Body of pancreas (tissue), 4 donors: ENCODE data around the gene PTPRS. TPM values are rescaled to one million over a fixed set of nuclear protein-coding genes. Genes with fewer than 3 reads are reported as not detected.

Experiments
- ATAC-seq: fragments of 150-250 bp; one replicate; pipeline ENCODE4 v1.9.1; 2016
- DNase-seq, 4 donors: peaks; one replicate each; pipeline ENCODE4 v3.0.0-alpha.2; 2019
- H3K27ac ChIP-seq, 4 donors: fragments of 200-600 bp; sonication (generic); 1 replicate in 3 of 4; 2 replicates in 1 of 4; pipeline versions ENCODE4 v1.5.1 to v1.6.1; 2016 to 2019; ENCODE audit warnings: mild to moderate bottlenecking in 1 of 4, mixed read lengths in 1 of 4, moderate library complexity in 1 of 4
- H3K27me3 ChIP-seq, 2 donors: fragments of 200-600 bp; sonication (generic); one replicate each; pipeline ENCODE4 v1.6.0; 2016; ENCODE audit warnings: mild to moderate bottlenecking in 1 of 2
- H3K36me3 ChIP-seq, 2 donors: fragments of 200-600 bp; sonication (generic); replicated peaks in 1 of 2; 2 replicates each; pipeline ENCODE4 v1.5.1; 2016; ENCODE audit warnings: low read depth in 2 of 2; ENCODE audit not compliant: insufficient read depth in 1 of 2
- H3K4me1 ChIP-seq: fragments of 200-600 bp; sonication (generic); one replicate; pipeline ENCODE4 v1.6.0; 2016
- H3K4me3 ChIP-seq, 2 donors: fragments of 200-600 bp; sonication (generic); 1 replicate in 1 of 2; 2 replicates in 1 of 2; pipeline ENCODE4 v1.5.1; 2016 to 2019
- H3K9me3 ChIP-seq, 3 donors: fragments of 200-600 bp; sonication (generic); 1 replicate in 2 of 3; 2 replicates in 1 of 3; pipeline ENCODE4 v1.5.1; 2016
- POLR2A ChIP-seq, 3 donors: fragments of 450-650 bp; IDR thresholded peaks; one replicate each; pipeline ENCODE4 v1.6.1; 2016; ENCODE audit warnings: antibody characterized with exemption in 3 of 3, mild to moderate bottlenecking in 2 of 3
- WGBS, 2 donors: methylation state at CpG; one replicate each; pipeline ENCODE4 v1.1.5; 2017; 5-methylcytosine and 5-hydroxymethylcytosine counted together
- intact Hi-C: fragments of 100-400 bp; cut with DNase I; formaldehyde crosslinking; loops from one replicate; pipeline ENCODE4 v1.15.1; 2023
- total RNA-seq, 2 donors: library from RNA; depleted of rRNA; stranded (reverse); fragments of >200 nt; gene quantifications; one replicate each; pipeline ENCODE4 v1.1.0, GENCODE V29; 2016
- TF ChIP-seq, protein P1 (sequence below), 7 experiments: fragments of 450-650 bp in 4 of 7; fragments of 200-600 bp in 3 of 7; sonication (generic) in 3 of 7; IDR thresholded peaks; one replicate each; pipeline ENCODE4 v1.5.1; 2016 to 2019; ENCODE audit warnings: antibody characterized with exemption in 7 of 7

PTPRS gene
- total RNA-seq, 2 donors from 2014 or later: 133 to 139 TPM

DNA sequence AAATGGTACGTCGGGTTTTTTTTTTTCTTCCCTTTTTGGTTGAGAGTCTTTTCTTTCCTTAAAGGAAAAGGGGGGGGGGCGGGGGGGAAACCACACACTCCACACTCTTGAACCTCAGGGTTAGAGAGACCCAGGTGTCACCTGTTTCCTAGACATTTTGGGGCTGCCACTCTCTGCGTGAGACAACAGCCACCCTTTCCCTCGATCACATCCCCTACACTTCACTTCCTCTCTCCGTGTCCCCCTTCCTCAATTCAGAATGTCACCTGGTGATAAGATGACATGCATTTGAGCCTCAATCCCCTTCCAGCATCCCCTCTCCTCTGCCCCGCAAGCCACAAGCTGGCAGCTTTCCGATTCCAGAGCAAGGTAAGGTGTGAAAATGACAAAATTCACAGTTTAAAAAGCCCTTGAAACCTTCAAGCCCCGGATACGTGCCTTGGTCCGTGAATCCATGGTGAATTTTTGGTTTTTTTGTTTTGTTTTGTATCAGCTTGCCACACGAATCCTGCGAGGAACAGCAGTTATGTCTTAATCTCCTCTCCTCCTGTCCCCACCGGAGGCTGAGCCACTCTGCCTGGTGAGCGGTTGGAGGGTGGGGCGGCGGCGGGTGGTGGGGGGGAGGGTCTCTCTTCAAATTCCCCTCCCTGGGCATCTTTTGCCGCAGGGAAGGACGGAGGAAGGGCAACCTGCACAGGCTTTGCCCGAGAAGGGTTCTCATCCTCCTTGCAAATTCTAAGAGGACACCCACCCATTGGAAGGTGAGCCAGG is 4.2 kb downstream of the PTPRS start:
- intact Hi-C loops: no loop called here
- 10 to 19% methylated on average over 17 to 21 of the region's 21 CpGs for WGBS, 2 donors
- no peak overlapping the region for H3K4me3 ChIP-seq
- peaks cover 18% of the 10 kb centered on the region for H3K4me1 ChIP-seq
- no peaks in the 10 kb centered on the region for H3K36me3 ChIP-seq
- no peak for DNase-seq
- peaks cover 0 to 26% of the 10 kb centered on the region in 2 donors for H3K27me3 ChIP-seq
- no peak for TF ChIP-seq POLR2A (IDR thresholded peaks at IDR 0.05)
- TF ChIP-seq, protein P1, sequence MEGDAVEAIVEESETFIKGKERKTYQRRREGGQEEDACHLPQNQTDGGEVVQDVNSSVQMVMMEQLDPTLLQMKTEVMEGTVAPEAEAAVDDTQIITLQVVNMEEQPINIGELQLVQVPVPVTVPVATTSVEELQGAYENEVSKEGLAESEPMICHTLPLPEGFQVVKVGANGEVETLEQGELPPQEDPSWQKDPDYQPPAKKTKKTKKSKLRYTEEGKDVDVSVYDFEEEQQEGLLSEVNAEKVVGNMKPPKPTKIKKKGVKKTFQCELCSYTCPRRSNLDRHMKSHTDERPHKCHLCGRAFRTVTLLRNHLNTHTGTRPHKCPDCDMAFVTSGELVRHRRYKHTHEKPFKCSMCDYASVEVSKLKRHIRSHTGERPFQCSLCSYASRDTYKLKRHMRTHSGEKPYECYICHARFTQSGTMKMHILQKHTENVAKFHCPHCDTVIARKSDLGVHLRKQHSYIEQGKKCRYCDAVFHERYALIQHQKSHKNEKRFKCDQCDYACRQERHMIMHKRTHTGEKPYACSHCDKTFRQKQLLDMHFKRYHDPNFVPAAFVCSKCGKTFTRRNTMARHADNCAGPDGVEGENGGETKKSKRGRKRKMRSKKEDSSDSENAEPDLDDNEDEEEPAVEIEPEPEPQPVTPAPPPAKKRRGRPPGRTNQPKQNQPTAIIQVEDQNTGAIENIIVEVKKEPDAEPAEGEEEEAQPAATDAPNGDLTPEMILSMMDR (IDR thresholded peaks at IDR 0.05): no peak
- no peak for ATAC-seq
- no peak overlapping the region for H3K27ac ChIP-seq
- no peaks in the 10 kb centered on the region for H3K9me3 ChIP-seq

- Histone ChIP-seq H3K4me1 (peaks cover 15% of the 10 kb centered on the region), H3K9me3 (no peaks in the 10 kb centered on the region), H3K4me3 (no peak overlapping the region), H3K27me3 (peaks cover 0 to 26% of the 10 kb centered on the region in 2 donors), H3K27ac (no peak overlapping the region), H3K36me3 (no peaks in the 10 kb centered on the region)
- no peak for TF ChIP-seq POLR2A (IDR thresholded peaks at IDR 0.05)
- TF ChIP-seq, protein P1 (IDR thresholded peaks at IDR 0.05): no peak
- 54 to 57% methylated on average over 15 of the region's 15 CpGs for WGBS, 2 donors
- DNase-seq (no peak), ATAC-seq (no peak)
- intact Hi-C loops: no loop called here
Observed at GRCh38 chr19:5335593-5335992, 5.0 kb downstream of the PTPRS start.

GRCh38 chr19:5334824-5335500 is 5.7 kb downstream of the PTPRS start:
- TF ChIP-seq, protein P1 (IDR thresholded peaks at IDR 0.05): no peak
- no peak for TF ChIP-seq POLR2A (IDR thresholded peaks at IDR 0.05)
- peaks cover 14% of the 10 kb centered on the region for H3K4me1 ChIP-seq
- ATAC-seq (no peak), DNase-seq (no peak)
- WGBS, 2 donors: 78 to 79% methylated on average over 27 to 31 of the region's 32 CpGs
- intact Hi-C loops: no loop called here
- no peaks in the 10 kb centered on the region for H3K9me3 ChIP-seq
- no peaks in the 10 kb centered on the region for H3K36me3 ChIP-seq
- H3K27me3 ChIP-seq: peaks cover 0 to 26% of the 10 kb centered on the region in 2 donors
- H3K4me3 ChIP-seq: no peak overlapping the region
- no peak overlapping the region for H3K27ac ChIP-seq

GRCh38 chr19:5334366-5334739 is 6.3 kb downstream of the PTPRS start:
- H3K9me3 ChIP-seq: no peaks in the 10 kb centered on the region
- 65 to 73% methylated on average over 6 to 10 of the region's 10 CpGs for WGBS, 2 donors
- H3K4me3 ChIP-seq: no peak overlapping the region
- H3K4me1 ChIP-seq: peaks cover 8% of the 10 kb centered on the region
- TF ChIP-seq POLR2A (IDR thresholded peaks at IDR 0.05): no peak
- TF ChIP-seq, protein P1 (IDR thresholded peaks at IDR 0.05): no peak
- H3K27ac ChIP-seq: no peak overlapping the region
- intact Hi-C loops: no loop called here
- no peaks in the 10 kb centered on the region for H3K36me3 ChIP-seq
- no peak for ATAC-seq
- H3K27me3 ChIP-seq: peaks cover 0 to 20% of the 10 kb centered on the region in 2 donors
- no peak for DNase-seq
